ENCODE data around the gene CPTP. TPM values are rescaled to one million over a fixed set of nuclear protein-coding genes. Genes with fewer than 3 reads are reported as not detected.

The CPTP gene
- total RNA-seq, 1 donor from 2014 or later: 20.4 TPM

DNA sequence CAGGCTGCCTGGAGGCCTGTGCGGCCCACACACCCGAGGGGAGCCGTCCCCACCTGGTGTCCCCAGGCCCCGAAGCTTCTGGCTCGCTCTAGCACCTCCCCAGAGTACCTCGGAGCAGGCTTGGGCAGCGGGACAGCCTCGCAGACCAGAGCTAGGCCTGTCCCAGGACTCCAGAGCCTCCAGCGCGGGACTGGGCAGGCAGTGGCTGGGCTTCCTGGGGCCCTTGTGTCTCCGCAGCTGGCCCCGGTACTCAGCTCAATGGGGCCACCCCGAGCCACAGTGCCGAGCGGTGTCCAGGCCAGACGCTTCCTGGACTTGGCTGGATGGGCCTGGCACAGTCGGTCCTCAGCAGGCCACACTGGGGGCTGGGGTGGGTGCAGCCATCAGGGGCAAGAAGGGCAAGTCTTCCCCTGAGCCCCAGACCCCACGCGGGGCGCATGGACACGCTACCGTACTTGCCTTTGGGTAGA, 39.5 kb upstream of the CPTP start:
- Histone ChIP-seq H3K36me3 (no peaks in the 10 kb centered on the region), H3K27me3 (peaks cover 14% of the 10 kb centered on the region), H3K4me3 (no peak overlapping the region), H3K4me1 (no peaks in the 10 kb centered on the region), H3K9me3 (no peaks in the 10 kb centered on the region), H3K27ac (no peak overlapping the region)
- TF ChIP-seq, protein P1, sequence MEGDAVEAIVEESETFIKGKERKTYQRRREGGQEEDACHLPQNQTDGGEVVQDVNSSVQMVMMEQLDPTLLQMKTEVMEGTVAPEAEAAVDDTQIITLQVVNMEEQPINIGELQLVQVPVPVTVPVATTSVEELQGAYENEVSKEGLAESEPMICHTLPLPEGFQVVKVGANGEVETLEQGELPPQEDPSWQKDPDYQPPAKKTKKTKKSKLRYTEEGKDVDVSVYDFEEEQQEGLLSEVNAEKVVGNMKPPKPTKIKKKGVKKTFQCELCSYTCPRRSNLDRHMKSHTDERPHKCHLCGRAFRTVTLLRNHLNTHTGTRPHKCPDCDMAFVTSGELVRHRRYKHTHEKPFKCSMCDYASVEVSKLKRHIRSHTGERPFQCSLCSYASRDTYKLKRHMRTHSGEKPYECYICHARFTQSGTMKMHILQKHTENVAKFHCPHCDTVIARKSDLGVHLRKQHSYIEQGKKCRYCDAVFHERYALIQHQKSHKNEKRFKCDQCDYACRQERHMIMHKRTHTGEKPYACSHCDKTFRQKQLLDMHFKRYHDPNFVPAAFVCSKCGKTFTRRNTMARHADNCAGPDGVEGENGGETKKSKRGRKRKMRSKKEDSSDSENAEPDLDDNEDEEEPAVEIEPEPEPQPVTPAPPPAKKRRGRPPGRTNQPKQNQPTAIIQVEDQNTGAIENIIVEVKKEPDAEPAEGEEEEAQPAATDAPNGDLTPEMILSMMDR (IDR thresholded peaks at IDR 0.05): no peak
- DNase-seq (no peak), ATAC-seq (no peak)
- intact Hi-C loops (cut with DNase I): loop anchor here (10.0 kb wide), 1 partner anchor 160 kb away; no protein-coding TSS in a partner anchor

DNA sequence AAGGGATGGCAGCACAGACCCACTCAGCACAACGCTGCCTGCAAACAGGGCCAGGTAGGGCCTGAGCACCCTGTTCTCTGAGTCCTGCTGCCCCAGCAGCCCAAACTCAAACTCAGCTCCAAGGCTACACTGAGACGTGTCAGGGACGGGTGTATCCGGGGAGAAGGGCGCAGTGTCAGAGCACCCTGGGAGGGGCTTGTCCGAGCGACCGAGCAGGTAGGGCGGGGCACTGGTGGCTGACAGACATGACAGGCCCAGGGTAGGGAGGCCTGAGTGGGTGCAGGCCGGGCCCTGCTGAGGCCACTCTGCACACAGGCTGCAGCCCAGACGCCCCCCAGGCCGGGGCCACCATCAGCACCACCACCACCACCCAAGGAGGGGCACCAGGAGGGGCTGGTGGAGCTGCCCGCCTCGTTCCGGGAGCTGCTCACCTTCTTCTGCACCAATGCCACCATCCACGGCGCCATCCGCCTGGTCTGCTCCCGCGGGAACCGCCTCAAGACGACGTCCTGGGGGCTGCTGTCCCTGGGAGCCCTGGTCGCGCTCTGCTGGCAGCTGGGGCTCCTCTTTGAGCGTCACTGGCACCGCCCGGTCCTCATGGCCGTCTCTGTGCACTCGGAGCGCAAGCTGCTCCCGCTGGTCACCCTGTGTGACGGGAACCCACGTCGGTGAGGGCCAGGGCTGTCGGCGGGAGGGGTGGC, 38.8 kb upstream of the CPTP start:
- H3K4me3 ChIP-seq: no peak overlapping the region
- TF ChIP-seq, protein P1 (IDR thresholded peaks at IDR 0.05): no peak
- peaks cover 14% of the 10 kb centered on the region for H3K27me3 ChIP-seq
- DNase-seq (no peak), ATAC-seq (no peak)
- H3K27ac ChIP-seq: no peak overlapping the region
- intact Hi-C loops (cut with DNase I): loop anchor here (10.0 kb wide), 1 partner anchor 161 kb away; no protein-coding TSS in a partner anchor
- no peaks in the 10 kb centered on the region for H3K4me1 ChIP-seq
- no peaks in the 10 kb centered on the region for H3K9me3 ChIP-seq
- H3K36me3 ChIP-seq: no peaks in the 10 kb centered on the region

DNA sequence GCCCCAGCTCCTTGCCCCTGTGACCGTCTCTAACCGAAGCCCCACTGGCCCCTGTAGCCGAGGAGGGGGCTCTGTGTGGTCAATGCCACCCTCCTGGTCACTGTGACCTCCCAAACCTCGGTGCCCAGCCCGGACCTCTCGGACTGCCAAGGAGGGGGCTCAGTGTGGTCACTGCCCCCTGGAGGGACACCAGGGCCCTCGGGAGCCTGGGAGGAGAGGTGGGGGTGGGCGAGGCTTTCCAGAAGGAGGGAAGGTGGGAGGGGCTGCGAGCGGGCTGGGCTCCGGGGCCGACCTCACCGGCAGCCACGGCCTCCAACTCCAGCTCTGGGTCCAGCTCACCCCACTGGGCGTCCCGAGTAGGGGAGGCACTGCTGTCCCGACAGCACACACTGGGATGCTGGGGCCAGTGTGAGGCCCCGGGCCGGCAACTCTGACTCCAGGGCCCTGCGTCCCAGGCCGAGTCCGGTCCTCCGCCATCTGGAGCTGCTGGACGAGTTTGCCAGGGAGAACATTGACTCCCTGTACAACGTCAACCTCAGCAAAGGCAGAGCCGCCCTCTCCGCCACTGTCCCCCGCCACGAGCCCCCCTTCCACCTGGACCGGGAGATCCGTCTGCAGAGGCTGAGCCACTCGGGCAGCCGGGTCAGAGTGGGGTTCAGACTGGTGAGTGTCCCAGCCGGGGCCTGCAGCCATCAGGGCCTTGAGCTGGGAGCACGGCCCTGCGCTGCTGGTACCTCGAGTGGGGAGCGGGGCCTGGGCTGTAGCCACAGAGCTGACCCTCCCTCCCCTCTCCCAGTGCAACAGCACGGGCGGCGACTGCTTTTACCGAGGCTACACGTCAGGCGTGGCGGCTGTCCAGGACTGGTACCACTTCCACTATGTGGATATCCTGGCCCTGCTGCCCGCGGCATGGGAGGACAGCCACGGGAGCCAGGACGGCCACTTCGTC, 38.0 kb upstream of the CPTP start:
- Histone ChIP-seq H3K9me3 (no peaks in the 10 kb centered on the region), H3K4me3 (no peak overlapping the region), H3K36me3 (no peaks in the 10 kb centered on the region), H3K4me1 (no peaks in the 10 kb centered on the region), H3K27me3 (peaks cover 14% of the 10 kb centered on the region), H3K27ac (no peak overlapping the region)
- DNase-seq (peak; percentile 66), ATAC-seq (no peak)
- intact Hi-C loops (cut with DNase I): loop anchor here (10.0 kb wide), 1 partner anchor 162 kb away; no protein-coding TSS in a partner anchor
- TF ChIP-seq, protein P1 (IDR thresholded peaks at IDR 0.05): no peak

DNA sequence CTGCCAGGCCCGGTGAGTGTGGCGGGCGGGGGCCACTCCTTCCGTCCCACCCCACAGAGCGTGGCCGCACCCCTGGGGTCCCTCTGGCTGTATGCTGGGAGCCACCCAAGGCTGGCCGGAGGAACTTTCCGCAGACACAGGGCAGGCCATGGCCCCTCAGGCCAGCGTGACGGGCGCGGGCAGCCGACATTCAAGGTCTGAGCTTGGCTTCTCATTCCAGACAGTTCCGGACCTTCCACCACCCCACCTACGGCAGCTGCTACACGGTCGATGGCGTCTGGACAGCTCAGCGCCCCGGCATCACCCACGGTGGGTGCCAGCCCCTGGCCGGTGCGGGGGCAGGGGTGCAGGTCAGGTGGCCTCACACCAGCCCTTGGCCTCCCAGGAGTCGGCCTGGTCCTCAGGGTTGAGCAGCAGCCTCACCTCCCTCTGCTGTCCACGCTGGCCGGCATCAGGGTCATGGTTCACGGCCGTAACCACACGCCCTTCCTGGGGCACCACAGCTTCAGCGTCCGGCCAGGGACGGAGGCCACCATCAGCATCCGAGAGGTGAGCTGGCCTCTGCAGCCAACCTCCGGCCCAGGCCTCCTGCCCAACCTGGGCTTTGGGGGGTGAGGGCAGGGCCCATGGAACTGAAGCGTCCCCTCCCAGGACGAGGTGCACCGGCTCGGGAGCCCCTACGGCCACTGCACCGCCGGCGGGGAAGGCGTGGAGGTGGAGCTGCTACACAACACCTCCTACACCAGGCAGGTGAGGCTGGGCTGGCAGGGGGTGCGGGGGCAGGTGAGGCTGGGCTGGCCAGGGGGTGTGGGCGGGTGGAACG, 37.1 kb upstream of the CPTP start:
- Histone ChIP-seq H3K36me3 (no peaks in the 10 kb centered on the region), H3K27me3 (peaks cover 14% of the 10 kb centered on the region), H3K9me3 (no peaks in the 10 kb centered on the region), H3K4me1 (no peaks in the 10 kb centered on the region), H3K27ac (no peak overlapping the region), H3K4me3 (no peak overlapping the region)
- DNase-seq (no peak), ATAC-seq (no peak)
- TF ChIP-seq, protein P1 (IDR thresholded peaks at IDR 0.05): no peak
- intact Hi-C loops (cut with DNase I): loop anchor here (10.0 kb wide), 1 partner anchor 163 kb away; no protein-coding TSS in a partner anchor

DNA sequence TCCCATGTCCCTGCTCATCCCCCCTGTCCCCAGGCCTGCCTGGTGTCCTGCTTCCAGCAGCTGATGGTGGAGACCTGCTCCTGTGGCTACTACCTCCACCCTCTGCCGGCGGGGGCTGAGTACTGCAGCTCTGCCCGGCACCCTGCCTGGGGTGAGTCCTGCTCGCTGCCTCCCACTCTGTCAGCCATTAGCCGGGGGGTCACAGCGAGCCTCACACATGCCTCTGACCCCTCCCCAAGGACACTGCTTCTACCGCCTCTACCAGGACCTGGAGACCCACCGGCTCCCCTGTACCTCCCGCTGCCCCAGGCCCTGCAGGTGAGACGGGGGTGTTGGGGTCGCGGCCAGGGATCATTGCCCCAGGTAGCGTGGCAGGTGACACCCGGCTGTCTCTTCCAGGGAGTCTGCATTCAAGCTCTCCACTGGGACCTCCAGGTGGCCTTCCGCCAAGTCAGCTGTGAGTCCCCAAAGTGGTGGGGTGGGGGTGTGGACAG, 34.3 kb upstream of the CPTP start:
- Histone ChIP-seq H3K4me3 (no peak overlapping the region), H3K9me3 (no peaks in the 10 kb centered on the region), H3K36me3 (no peaks in the 10 kb centered on the region), H3K27me3 (peaks cover 14% of the 10 kb centered on the region), H3K4me1 (no peaks in the 10 kb centered on the region), H3K27ac (no peak overlapping the region)
- ATAC-seq (peak; percentile 63), DNase-seq (peak; percentile 83)
- intact Hi-C loops (cut with DNase I): no loop called here
- TF ChIP-seq, protein P1 (IDR thresholded peaks at IDR 0.05): peak; percentile 59

Data from upper lobe of right lung (tissue), 1 donor.